ENCODE data around the gene HIRA. TPM values are rescaled to one million over a fixed set of nuclear protein-coding genes. Genes with fewer than 3 reads are reported as not detected.

Gene HIRA
- total and polyA plus RNA-seq, 9 of the 15 experiments (the other 6 are each of a cell fraction or from before 2014, with no cell fraction given) = 0.96 to 132 (median 58.4) TPM

- TF ChIP-seq ZBTB12 (CRISPR knock-in tag; IDR thresholded peaks at IDR 0.05) = peak; percentile 78
- peak; percentile 91 for TF ChIP-seq JUND (IDR thresholded peaks at IDR 0.05; ENCODE audit: borderline replicate concordance, low read depth, low read length)
- TF ChIP-seq JUND (tag; IDR thresholded peaks at IDR 0.05; ENCODE audit: borderline replicate concordance, low read depth, low read length) = no peak
- peak; percentile 94 for TF ChIP-seq GMEB1 (CRISPR knock-in tag; IDR thresholded peaks at IDR 0.05)
- peak in 1 of 3 experiments; percentile 100; a peak in 2 of 6 replicates for TF ChIP-seq ZBTB11 (CRISPR knock-in tag; IDR thresholded peaks at IDR 0.05)
- peak in 1 of 2 experiments; percentile 77; a peak in 3 of 4 replicates for TF ChIP-seq MAZ (CRISPR knock-in tag; conservative IDR thresholded peaks at IDR 0.05 in 1 of 2, IDR thresholded peaks at IDR 0.05 in 1 of 2)
- peak; percentile 95; the same call in 1 of the 2 replicates for TF ChIP-seq PHB (CRISPR knock-in tag; IDR thresholded peaks at IDR 0.05)
- peak; percentile 45 for TF ChIP-seq ZFP36 (IDR thresholded peaks at IDR 0.05; ENCODE audit: low read depth, low read length, partially characterized antibody)
- peak in 1 of 2 experiments; percentile 73; a peak in 2 of 4 replicates for TF ChIP-seq SIX5 (IDR thresholded peaks at IDR 0.05; ENCODE audit: borderline replicate concordance in 1 of 2, insufficient read depth in 1 of 2, low read depth in 1 of 2, low read length in 2 of 2)
- peak; percentile 90 for TF ChIP-seq DMBX1 (CRISPR knock-in tag; IDR thresholded peaks at IDR 0.05; ENCODE audit: borderline replicate concordance)
- peak; percentile 9; the same call in 1 of the 2 replicates for TF ChIP-seq ZNF57 (CRISPR knock-in tag; IDR thresholded peaks at IDR 0.05)
- TF ChIP-seq ZNF311 (CRISPR knock-in tag; IDR thresholded peaks at IDR 0.05) = peak; percentile 70; the same call in 1 of the 2 replicates
- TF ChIP-seq HBP1 (CRISPR knock-in tag; IDR thresholded peaks at IDR 0.05) = no peak
- TF ChIP-seq RBM25 (IDR thresholded peaks at IDR 0.05; ENCODE audit: low read depth, low read length, severe bottlenecking) = peak; percentile 98
- no peak; the same call in 1 of the 2 replicates for TF ChIP-seq SMAD3 (CRISPR knock-in tag; conservative IDR thresholded peaks at IDR 0.05)
Measured at GRCh38 chr22:19431649-19432132, at the start of gene HIRA (continued).
